ENCODE measurements around the gene SLC6A13. TPM values are rescaled to one million over a fixed set of nuclear protein-coding genes. Genes with fewer than 3 reads are reported as not detected.
"Not testable (repeated sequence)": the region's sequence is repeated elsewhere in the genome, so short reads cannot be mapped to it uniquely, and the experiment has no call there.

SLC6A13 gene
- total RNA-seq, 1 experiment from 2014 or later = not detected

GRCh38 chr12:189622-189962 is 73.0 kb downstream of the SLC6A13 start:
- ChIA-PET POLR2A (ENCODE audit: low non-redundant PET) (no interaction called here), CTCF (no interaction called here)
- intact Hi-C loops (cut with micrococcal nuclease; ENCODE audit: unreplicated experiment) = no loop called here
- H3K27me3 ChIP-seq (replicated peaks; ENCODE audit: insufficient read depth, low read depth, low read length, poor library complexity) = no peaks in the 10 kb centered on the region
- H3K4me1 ChIP-seq (ENCODE audit: insufficient read depth, low read length, poor library complexity, severe bottlenecking) = no peaks in the 10 kb centered on the region
- BruUV-seq (replicated peaks) = no TSS peak
- no peak for DNase-seq (ENCODE audit: low spot score)
- H3K36me3 ChIP-seq (ENCODE audit: insufficient read depth, low read length, poor library complexity, severe bottlenecking) = no peaks in the 10 kb centered on the region
- TF ChIP-seq CTCF (conservative IDR thresholded peaks at IDR 0.05; ENCODE audit: low read depth, low read length) = no peak
- no peak for TF ChIP-seq EZH2 (IDR thresholded peaks at IDR 0.05; ENCODE audit: borderline replicate concordance, low read depth, low read length, poor library complexity, severe bottlenecking)
- H3K9me3 ChIP-seq (ENCODE audit: low read depth, low read length, poor library complexity, severe bottlenecking) = no peaks in the 10 kb centered on the region
- no peak overlapping the region for H3K27ac ChIP-seq (ENCODE audit: low read depth, low read length, poor library complexity, severe bottlenecking)
- H3K4me3 ChIP-seq (ENCODE audit: low read depth, low read length, poor library complexity, severe bottlenecking) = no peak overlapping the region

- H3K36me3 ChIP-seq (ENCODE audit: insufficient read depth, low read length, poor library complexity, severe bottlenecking) = no peaks in the 10 kb centered on the region
- peak; percentile 69 for DNase-seq (ENCODE audit: low spot score)
- intact Hi-C loops (cut with micrococcal nuclease; ENCODE audit: unreplicated experiment) = no loop called here
- H3K9me3 ChIP-seq (ENCODE audit: low read depth, low read length, poor library complexity, severe bottlenecking) = no peaks in the 10 kb centered on the region
- H3K27ac ChIP-seq (ENCODE audit: low read depth, low read length, poor library complexity, severe bottlenecking) = no peak overlapping the region
- ChIA-PET POLR2A (ENCODE audit: low non-redundant PET) (no interaction called here), CTCF (interaction anchor here (0.7 kb wide), 1 partner anchor 367 kb away, joined by 5 read pairs; no protein-coding TSS in a partner anchor)
- BruUV-seq (replicated peaks) = no TSS peak
- H3K4me1 ChIP-seq (ENCODE audit: insufficient read depth, low read length, poor library complexity, severe bottlenecking) = no peaks in the 10 kb centered on the region
- peak overlapping the region; percentile 44 for H3K4me3 ChIP-seq (ENCODE audit: low read depth, low read length, poor library complexity, severe bottlenecking)
- H3K27me3 ChIP-seq (replicated peaks; ENCODE audit: insufficient read depth, low read depth, low read length, poor library complexity) = no peaks in the 10 kb centered on the region
- TF ChIP-seq EZH2 (IDR thresholded peaks at IDR 0.05; ENCODE audit: borderline replicate concordance, low read depth, low read length, poor library complexity, severe bottlenecking) = no peak
- TF ChIP-seq CTCF (conservative IDR thresholded peaks at IDR 0.05; ENCODE audit: low read depth, low read length) = peak; percentile 62
These were observed 73.6 kb downstream of the SLC6A13 start for GRCh38 chr12:188910-189621.

- H3K4me1 ChIP-seq (ENCODE audit: insufficient read depth, low read length, poor library complexity, severe bottlenecking); POLR2A ChIA-PET (ENCODE audit: low non-redundant PET); H3K27me3 ChIP-seq (replicated peaks; ENCODE audit: insufficient read depth, low read depth, low read length, poor library complexity); H3K9me3 ChIP-seq (ENCODE audit: low read depth, low read length, poor library complexity, severe bottlenecking); intact Hi-C loops (cut with micrococcal nuclease; ENCODE audit: unreplicated experiment); H3K36me3 ChIP-seq (ENCODE audit: insufficient read depth, low read length, poor library complexity, severe bottlenecking); BruUV-seq (replicated peaks); DNase-seq (ENCODE audit: low spot score); H3K27ac ChIP-seq (ENCODE audit: low read depth, low read length, poor library complexity, severe bottlenecking): not testable (repeated sequence)
- peak overlapping the region; percentile 44 for H3K4me3 ChIP-seq (ENCODE audit: low read depth, low read length, poor library complexity, severe bottlenecking)
- CTCF ChIA-PET = interaction anchor here (0.7 kb wide), 1 partner anchor 367 kb away, joined by 5 read pairs; no protein-coding TSS in a partner anchor
These were observed 74.4 kb downstream of the SLC6A13 start for GRCh38 chr12:187986-188909.
